Kidney epithelial cell (primary cell): ENCODE results near the gene SIRT5. TPM values are rescaled to one million over a fixed set of nuclear protein-coding genes. Genes with fewer than 3 reads are reported as not detected.

Source experiments
- DNase-seq: peaks from one replicate; pipeline ENCODE4 v3.0.0-alpha.2; 2010; ENCODE audit warnings: low read depth
- H3K27me3 ChIP-seq: 2 replicates; pipeline ENCODE4 v1.6.0; 2011; ENCODE audit warnings: low read length; ENCODE audit not compliant: control insufficient read depth, insufficient read depth
- H3K36me3 ChIP-seq: 2 replicates; pipeline ENCODE4 v1.5.1; 2011; ENCODE audit warnings: low read length; ENCODE audit not compliant: control insufficient read depth, insufficient read depth
- H3K4me3 ChIP-seq: 2 replicates; pipeline ENCODE4 v1.5.1; 2011; ENCODE audit warnings: low read depth, mild to moderate bottlenecking, control low read depth, low read length
- total RNA-seq: library from RNA; depleted of rRNA; stranded (reverse); fragments of >200 nt; gene quantifications from 2 replicates; pipeline ENCODE4 v1.2.3, GENCODE V29; 2015
- TF ChIP-seq, protein P1 (sequence below): IDR thresholded peaks from 2 replicates; pipeline ENCODE4 v1.5.1; 2011; ENCODE audit warnings: mild to moderate bottlenecking, moderate library complexity, low read length, control low read depth, inconsistent platforms; ENCODE audit not compliant: insufficient read depth, poor library complexity, severe bottlenecking

SIRT5 gene
- total RNA-seq, 1 donor from 2014 or later, result 11.9 TPM

GRCh38 chr6:13528232-13528631 lies 46.2 kb upstream of the SIRT5 start:
- Histone ChIP-seq H3K36me3 (no peaks in the 10 kb centered on the region), H3K27me3 (no peaks in the 10 kb centered on the region), H3K4me3 (no peak overlapping the region)
- DNase-seq, result no peak
- TF ChIP-seq, protein P1, sequence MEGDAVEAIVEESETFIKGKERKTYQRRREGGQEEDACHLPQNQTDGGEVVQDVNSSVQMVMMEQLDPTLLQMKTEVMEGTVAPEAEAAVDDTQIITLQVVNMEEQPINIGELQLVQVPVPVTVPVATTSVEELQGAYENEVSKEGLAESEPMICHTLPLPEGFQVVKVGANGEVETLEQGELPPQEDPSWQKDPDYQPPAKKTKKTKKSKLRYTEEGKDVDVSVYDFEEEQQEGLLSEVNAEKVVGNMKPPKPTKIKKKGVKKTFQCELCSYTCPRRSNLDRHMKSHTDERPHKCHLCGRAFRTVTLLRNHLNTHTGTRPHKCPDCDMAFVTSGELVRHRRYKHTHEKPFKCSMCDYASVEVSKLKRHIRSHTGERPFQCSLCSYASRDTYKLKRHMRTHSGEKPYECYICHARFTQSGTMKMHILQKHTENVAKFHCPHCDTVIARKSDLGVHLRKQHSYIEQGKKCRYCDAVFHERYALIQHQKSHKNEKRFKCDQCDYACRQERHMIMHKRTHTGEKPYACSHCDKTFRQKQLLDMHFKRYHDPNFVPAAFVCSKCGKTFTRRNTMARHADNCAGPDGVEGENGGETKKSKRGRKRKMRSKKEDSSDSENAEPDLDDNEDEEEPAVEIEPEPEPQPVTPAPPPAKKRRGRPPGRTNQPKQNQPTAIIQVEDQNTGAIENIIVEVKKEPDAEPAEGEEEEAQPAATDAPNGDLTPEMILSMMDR, result no peak

DNA sequence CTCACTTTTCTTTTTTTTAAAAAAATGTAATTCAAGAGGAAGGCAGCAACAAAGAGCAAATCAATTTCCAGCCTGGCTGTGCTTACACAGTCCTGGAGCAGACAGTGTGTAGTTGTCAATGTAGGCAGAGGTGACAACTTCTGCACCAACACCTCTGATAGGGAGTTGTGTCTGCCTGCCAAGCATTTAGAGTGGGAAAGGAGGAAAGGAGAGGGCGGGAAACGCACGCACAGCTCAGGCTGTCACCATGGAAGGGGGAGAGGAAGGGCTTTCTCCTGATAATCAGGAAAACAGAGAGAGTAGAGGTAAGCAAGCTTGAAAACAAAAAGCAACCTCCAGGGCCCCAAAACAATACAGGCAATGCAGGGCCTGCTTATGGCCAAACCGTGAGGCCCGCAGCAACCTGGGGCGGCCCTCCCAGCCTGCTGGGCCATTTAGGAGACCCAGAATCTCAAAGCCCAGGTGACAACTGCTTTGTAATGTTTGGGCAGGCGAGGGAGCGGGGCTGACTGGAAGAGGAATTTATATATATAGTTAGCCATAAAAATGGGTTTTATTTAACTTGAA lies 45.5 kb upstream of the SIRT5 start:
- H3K27me3 ChIP-seq, result no peaks in the 10 kb centered on the region
- TF ChIP-seq, protein P1, result no peak
- no peak overlapping the region for H3K4me3 ChIP-seq
- H3K36me3 ChIP-seq, result no peaks in the 10 kb centered on the region
- no peak for DNase-seq

GRCh38 chr6:13531956-13532355 lies 42.4 kb upstream of the SIRT5 start:
- TF ChIP-seq, protein P1, result no peak
- no peak for DNase-seq
- no peak overlapping the region for H3K4me3 ChIP-seq

DNA sequence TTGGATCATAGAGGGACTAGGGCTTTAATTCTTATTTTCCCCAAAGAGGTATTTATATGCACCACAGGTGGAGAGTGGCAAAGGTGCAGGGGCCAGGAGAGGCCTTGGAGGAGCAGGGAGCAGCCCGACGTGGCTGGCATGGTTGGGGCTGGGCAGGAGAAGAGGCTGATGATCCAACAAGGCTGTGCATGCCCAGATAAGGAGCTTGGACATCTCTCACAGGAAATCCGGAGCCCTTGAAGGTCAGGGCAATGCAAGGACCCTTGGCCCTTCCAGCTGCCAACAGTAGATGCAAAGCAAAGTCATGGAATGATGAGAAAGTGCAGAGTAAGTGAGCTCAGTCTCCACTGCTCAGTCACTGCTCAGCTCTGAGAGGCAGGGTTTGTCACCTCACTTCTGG lies 39.9 kb upstream of the SIRT5 start:
- H3K27me3 ChIP-seq, result no peaks in the 10 kb centered on the region
- H3K36me3 ChIP-seq, result no peaks in the 10 kb centered on the region
- no peak overlapping the region for H3K4me3 ChIP-seq
- TF ChIP-seq, protein P1, result no peak
- no peak for DNase-seq

More at GRCh38 chr6:13531956-13532355, 42.4 kb upstream of the SIRT5 start:
- Histone ChIP-seq H3K36me3 (no peaks in the 10 kb centered on the region), H3K27me3 (no peaks in the 10 kb centered on the region)

DNA sequence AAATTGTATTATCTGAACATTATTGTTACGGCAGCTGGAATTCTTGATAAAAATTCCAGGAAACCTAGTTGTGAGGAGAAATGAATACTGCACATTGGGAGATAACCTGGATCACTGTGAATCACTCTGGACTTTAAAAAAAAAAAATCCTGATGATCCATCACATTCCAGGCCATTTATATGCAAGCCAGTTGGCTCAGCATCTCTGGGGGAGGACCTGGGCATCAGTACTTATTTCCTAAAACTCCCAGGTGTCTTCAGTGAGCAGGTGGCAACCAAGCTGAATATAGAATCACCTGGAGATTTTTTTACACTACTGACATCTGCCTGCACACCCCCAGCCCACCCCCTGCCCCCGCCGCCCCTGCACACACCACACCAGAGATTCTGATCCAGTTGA lies 39.1 kb upstream of the SIRT5 start:
- no peak for DNase-seq
- H3K4me3 ChIP-seq, result no peak overlapping the region
- H3K27me3 ChIP-seq, result no peaks in the 10 kb centered on the region
- H3K36me3 ChIP-seq, result no peaks in the 10 kb centered on the region
- TF ChIP-seq, protein P1, result no peak

DNA sequence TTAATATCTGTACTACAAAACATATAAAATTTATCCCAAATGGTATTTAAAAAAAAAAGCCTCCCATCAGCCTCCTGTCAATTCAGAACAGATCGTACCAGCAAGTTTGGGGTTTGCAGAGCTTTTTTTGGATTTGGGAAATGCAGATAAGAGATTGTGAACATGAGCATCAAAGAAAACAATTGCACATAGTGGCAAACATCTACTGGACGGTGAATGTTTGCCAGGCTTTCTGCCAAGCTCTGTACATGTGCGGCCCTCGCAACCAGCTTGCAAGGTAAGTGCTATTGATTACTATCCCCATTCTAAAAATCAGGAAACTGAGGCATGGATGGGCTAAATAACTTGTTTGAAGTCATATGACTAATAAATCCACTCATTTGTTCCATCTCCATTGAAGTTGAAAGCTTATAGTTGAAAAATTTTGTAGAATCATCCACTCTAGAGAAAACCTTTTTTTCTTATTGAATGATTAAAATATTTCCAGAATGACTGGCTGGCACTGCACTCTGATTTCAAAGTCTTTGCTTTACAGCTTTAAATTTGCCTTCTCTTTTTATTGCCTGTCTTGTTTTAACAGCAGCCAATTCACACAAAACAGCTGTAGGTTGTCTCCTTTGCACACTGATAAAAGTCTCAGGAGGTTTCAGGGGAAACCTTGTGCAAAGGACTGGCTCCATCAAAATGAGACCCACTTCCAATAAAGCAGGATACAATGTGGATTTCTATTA lies 37.4 kb upstream of the SIRT5 start:
- no peaks in the 10 kb centered on the region for H3K36me3 ChIP-seq
- no peaks in the 10 kb centered on the region for H3K27me3 ChIP-seq
- TF ChIP-seq, protein P1, result no peak
- no peak for DNase-seq
- H3K4me3 ChIP-seq, result no peak overlapping the region
